Muscle of leg (tissue), 11 donors: ENCODE measurements around the gene KCNIP2. TPM values are rescaled to one million over a fixed set of nuclear protein-coding genes. Genes with fewer than 3 reads are reported as not detected.

Source experiments
- DNase-seq: peaks from one replicate; pipeline ENCODE4 v3.0.0; 2013
- H3K27ac ChIP-seq: one replicate; pipeline ENCODE4 v1.5.1; 2013; ENCODE audit warnings: mild to moderate bottlenecking, low read length, control low read depth
- H3K27me3 ChIP-seq: one replicate; pipeline ENCODE4 v1.6.1; 2013; ENCODE audit warnings: low read length; ENCODE audit not compliant: control insufficient read depth, insufficient read depth
- H3K36me3 ChIP-seq: one replicate; pipeline ENCODE4 v1.6.1; 2013; ENCODE audit warnings: low read length; ENCODE audit not compliant: control insufficient read depth, insufficient read depth
- H3K4me1 ChIP-seq: one replicate; pipeline ENCODE4 v1.6.1; 2013; ENCODE audit warnings: low read length; ENCODE audit not compliant: control insufficient read depth, insufficient read depth
- H3K4me3 ChIP-seq: one replicate; pipeline ENCODE4 v1.5.1; 2013; ENCODE audit warnings: low read length, control low read depth
- H3K9me3 ChIP-seq: replicated peaks from 2 replicates; pipeline ENCODE4 v1.6.1; 2013; ENCODE audit warnings: low read depth, low read length; ENCODE audit not compliant: control insufficient read depth
- WGBS: methylation state at CpG from one replicate; pipeline ENCODE4 v1.1.5; 2013; ENCODE audit warnings: missing lambda C conversion rate; ENCODE audit not compliant: insufficient coverage; 5-methylcytosine and 5-hydroxymethylcytosine counted together
- polyA plus RNA-seq, 8 donors: library from polyadenylated mRNA; unstranded; fragments of 120-200 nt; gene quantifications; one replicate each; pipeline versions ENCODE4 v1.2.1 to v1.2.3, GENCODE V29; 2013; ENCODE audit warnings: inconsistent platforms in 1 of 8, low replicate concordance in 1 of 8; ENCODE audit not compliant: insufficient read length in 8 of 8, insufficient read depth in 1 of 8
- total RNA-seq: library from RNA; stranded (reverse); fragments of 120-200 nt; gene quantifications from one replicate; pipeline ENCODE4 v1.2.4, GENCODE V29; 2013

KCNIP2 gene
- total and polyA plus RNA-seq, 9 donors, result 2.0 to 6.3 (median 3.8) TPM

DNA sequence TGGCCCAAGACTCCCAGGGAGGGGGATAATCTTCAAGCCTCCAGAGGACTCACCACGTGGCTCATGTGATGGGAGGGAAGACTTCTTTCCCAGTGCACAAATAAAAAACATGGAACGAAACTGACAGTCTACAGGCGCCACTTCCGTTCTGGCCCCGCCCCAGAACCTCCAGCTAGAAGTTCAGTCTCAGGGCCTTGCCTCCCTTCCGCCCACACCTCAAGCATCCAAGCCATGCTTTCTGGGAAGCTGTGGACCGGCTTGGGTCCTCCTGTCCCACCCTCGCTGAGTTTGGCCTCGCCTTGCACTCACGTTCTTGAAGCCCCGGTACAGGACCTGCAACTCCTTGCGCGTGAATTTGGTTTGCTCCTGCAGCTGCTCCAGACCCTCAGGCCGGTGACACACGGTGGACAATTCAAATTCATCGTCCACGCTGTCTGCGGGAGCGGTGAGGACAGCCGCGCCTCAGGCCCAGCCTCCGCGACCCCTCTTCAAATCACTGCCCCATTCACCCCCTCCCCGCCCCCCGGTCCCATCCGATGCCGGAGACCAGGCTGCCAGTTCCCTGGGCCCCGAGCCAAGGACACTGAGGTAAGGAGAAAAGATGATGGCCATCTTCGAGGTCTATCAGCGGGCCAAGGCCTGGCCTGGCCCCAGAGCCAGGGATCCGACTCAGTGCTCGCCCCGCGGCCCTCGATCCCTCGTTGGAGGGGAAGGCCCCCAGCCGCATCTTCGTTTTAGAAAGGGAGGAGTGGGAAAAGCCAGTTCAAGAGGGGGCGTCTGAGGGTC, 14.6 kb downstream of the KCNIP2 start:
- Histone ChIP-seq H3K27me3 (no peaks in the 10 kb centered on the region), H3K9me3 (no peaks in the 10 kb centered on the region), H3K4me1 (peaks cover 32% of the 10 kb centered on the region), H3K4me3 (peak overlapping the region; percentile 28), H3K36me3 (peaks cover 16% of the 10 kb centered on the region), H3K27ac (peak overlapping the region; percentile 29)
- WGBS, result 42% methylated on average over 29 of the region's 39 CpGs
- DNase-seq, result no peak

DNA sequence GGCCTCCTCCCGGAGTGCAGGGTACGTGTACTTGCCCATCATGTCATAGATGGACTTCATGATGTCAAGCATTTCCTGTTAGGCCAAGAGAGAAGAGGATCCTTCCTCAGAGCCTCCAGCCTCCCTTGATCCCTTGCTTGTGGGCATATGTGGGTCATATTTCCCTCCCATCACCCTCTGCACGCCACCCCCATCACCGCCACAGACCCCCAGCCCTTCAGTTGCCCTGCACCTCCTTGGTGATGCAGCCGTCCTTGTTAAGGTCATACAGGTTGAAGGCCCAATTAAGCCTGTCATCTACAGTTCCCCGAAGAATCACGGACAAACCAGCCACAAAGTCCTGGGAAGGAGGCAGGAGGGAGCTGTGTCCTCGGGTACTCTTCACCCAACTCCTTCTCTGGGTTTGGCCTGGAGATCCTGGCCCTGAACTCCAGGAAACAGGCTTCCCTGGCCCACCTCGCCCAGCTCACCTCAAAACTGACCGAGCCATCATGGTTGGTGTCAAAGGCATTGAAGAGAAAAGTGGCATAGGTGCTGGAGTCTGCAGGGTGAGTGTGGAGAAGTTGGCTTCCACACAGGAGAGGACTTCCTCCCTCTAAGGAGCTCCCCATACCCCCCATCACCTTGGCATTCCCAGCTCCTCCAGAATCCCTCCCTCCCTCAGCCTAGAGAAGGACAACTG, 15.5 kb downstream of the KCNIP2 start:
- Histone ChIP-seq H3K27me3 (no peaks in the 10 kb centered on the region), H3K9me3 (no peaks in the 10 kb centered on the region), H3K4me3 (no peak overlapping the region), H3K27ac (no peak overlapping the region), H3K4me1 (peaks cover 32% of the 10 kb centered on the region), H3K36me3 (peaks cover 16% of the 10 kb centered on the region)
- DNase-seq, result no peak
- WGBS, result 96% methylated on average over 4 of the region's 10 CpGs

DNA sequence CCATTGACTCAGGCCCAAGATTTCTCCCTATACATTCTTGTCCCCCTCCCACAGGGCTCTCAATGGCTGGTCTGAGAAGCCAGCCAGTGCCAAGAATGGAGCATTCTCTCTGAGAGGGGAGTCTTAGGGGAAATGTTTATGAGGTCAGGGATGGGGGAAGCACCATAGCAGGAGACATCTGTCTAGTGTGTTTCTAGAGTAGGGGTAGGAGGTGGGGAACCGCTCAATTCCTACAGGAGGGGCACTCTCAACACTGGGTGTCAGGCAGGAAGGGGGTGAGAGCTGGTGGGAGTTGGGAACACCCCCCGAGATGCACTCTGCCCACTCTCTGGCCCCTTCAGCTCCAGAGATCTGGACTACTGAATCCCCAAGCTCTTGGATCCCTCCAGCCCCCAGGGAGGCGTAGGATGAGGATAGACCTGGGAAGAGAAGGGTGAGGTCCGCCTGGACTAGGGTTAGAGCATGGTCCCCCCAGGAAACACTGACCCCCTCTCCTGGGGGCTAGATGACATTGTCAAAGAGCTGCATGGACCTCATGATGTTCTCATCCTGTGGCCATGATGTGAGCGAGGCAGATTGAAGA, 16.7 kb downstream of the KCNIP2 start:
- H3K27ac ChIP-seq, result no peak overlapping the region
- H3K27me3 ChIP-seq, result no peaks in the 10 kb centered on the region
- H3K36me3 ChIP-seq, result peaks cover 20% of the 10 kb centered on the region
- no peak for DNase-seq
- H3K4me3 ChIP-seq, result no peak overlapping the region
- 100% methylated on average over 1 of the region's 5 CpGs for WGBS
- peaks cover 26% of the 10 kb centered on the region for H3K4me1 ChIP-seq
- no peaks in the 10 kb centered on the region for H3K9me3 ChIP-seq

- no peak for DNase-seq
Observed at GRCh38 chr10:101824736-101825135, 18.9 kb downstream of the KCNIP2 start.

GRCh38 chr10:101818872-101819633, 24.5 kb downstream of the KCNIP2 start:
- DNase-seq, result no peak
- WGBS, result 3% methylated on average over 4 of the region's 14 CpGs
- H3K27me3 ChIP-seq, result no peaks in the 10 kb centered on the region
- no peaks in the 10 kb centered on the region for H3K9me3 ChIP-seq
- peak overlapping the region; percentile 92 for H3K27ac ChIP-seq
- peaks cover 4% of the 10 kb centered on the region for H3K36me3 ChIP-seq
- peak overlapping the region; percentile 77 for H3K4me3 ChIP-seq
- peaks cover 24% of the 10 kb centered on the region for H3K4me1 ChIP-seq

More at GRCh38 chr10:101824736-101825135, 18.9 kb downstream of the KCNIP2 start:
- H3K27ac ChIP-seq, result no peak overlapping the region
- H3K36me3 ChIP-seq, result peaks cover 20% of the 10 kb centered on the region
- no peaks in the 10 kb centered on the region for H3K9me3 ChIP-seq
- no peak overlapping the region for H3K4me3 ChIP-seq
- WGBS, result no CpG with 5 or more reads among the region's 2 CpGs
- H3K4me1 ChIP-seq, result peaks cover 10% of the 10 kb centered on the region
- H3K27me3 ChIP-seq, result no peaks in the 10 kb centered on the region

DNA sequence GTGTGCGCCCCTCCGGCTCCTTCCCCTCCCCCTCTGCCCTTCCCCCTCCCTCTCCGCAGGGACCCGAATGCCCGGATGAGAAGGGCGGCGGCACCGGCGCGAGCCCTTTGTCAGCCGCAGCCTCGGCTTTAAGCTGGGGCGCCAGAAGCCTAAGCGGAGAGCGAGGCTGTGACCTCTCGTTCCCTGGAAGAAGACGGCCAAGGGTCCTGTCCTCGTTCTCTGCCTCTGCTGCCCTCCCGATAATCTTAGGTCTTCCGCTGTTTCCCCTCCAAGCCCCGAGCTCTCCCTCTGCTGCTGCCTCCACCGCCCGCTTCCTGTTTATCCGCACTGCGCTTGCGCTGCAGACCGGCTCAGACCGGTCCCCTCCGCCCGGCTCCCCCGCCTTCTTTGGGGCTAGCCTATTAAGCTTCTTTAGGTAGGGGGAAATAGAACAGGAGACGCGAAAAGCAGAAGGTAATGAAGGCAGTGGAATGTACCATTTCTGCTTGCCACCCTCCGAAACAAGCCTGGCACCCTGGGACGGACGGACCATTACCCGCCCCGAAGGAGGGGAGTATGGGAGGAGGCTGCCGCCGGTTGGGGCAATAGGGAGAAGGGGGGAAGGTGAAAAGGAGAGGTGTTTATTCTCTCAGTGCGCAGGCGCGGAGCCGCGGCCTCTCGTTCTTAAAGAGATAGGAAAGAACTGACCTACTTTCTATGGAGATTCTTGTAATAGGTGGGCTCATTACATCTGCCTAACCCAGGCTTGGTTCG, 25.3 kb downstream of the KCNIP2 start, which contains the start of gene OGA:
Gene OGA, minus strand, starts transcription at position 326 of the 753 bp plus-strand sequence. CDS start 422 bp downstream, outside the sequence.
- H3K27me3 ChIP-seq, result no peaks in the 10 kb centered on the region
- H3K36me3 ChIP-seq, result peaks cover 4% of the 10 kb centered on the region
- peaks cover 26% of the 10 kb centered on the region for H3K4me1 ChIP-seq
- DNase-seq, result peak; percentile 100
- H3K4me3 ChIP-seq, result peak within 1 kb of the TSS; percentile 77
- peak within 1 kb of the TSS; percentile 92 for H3K27ac ChIP-seq
- WGBS, result under 1% methylated on average over 33 of the region's 47 CpGs
- no peaks in the 10 kb centered on the region for H3K9me3 ChIP-seq

GRCh38 chr10:101817337-101818118, 26.1 kb downstream of the KCNIP2 start:
- under 1% methylated on average over 36 of the region's 44 CpGs for WGBS
- Histone ChIP-seq H3K36me3 (peaks cover 4% of the 10 kb centered on the region), H3K27me3 (no peaks in the 10 kb centered on the region), H3K9me3 (no peaks in the 10 kb centered on the region), H3K27ac (peak overlapping the region; percentile 92), H3K4me3 (peak overlapping the region; percentile 77), H3K4me1 (peaks cover 26% of the 10 kb centered on the region)
- DNase-seq, result peak; percentile 97

DNA sequence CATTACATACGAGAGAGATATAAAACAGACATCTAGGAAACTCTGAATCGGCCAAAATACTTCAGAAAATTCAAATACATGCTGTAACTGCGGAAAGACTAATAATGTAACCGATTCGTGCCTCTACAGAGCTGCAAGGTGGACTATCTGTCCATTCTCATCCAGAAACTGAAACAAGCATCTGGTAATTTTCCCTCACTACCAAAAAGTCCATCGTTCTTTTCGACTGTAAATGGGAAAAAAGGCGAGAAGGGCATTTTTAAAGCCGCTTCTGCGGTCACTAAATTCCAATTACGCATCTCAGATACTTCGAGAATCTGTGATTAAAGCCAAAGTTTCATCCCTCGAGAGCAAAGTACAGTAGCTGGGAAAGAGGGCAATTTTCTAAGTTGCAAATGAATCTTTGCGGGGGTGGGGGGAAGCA, 26.7 kb downstream of the KCNIP2 start:
- H3K36me3 ChIP-seq, result peaks cover 8% of the 10 kb centered on the region
- no CpG with 5 or more reads among the region's 14 CpGs for WGBS
- no peaks in the 10 kb centered on the region for H3K27me3 ChIP-seq
- no peak for DNase-seq
- H3K4me1 ChIP-seq, result peaks cover 26% of the 10 kb centered on the region
- H3K27ac ChIP-seq, result peak overlapping the region; percentile 92
- peak overlapping the region; percentile 77 for H3K4me3 ChIP-seq
- H3K9me3 ChIP-seq, result no peaks in the 10 kb centered on the region

DNA sequence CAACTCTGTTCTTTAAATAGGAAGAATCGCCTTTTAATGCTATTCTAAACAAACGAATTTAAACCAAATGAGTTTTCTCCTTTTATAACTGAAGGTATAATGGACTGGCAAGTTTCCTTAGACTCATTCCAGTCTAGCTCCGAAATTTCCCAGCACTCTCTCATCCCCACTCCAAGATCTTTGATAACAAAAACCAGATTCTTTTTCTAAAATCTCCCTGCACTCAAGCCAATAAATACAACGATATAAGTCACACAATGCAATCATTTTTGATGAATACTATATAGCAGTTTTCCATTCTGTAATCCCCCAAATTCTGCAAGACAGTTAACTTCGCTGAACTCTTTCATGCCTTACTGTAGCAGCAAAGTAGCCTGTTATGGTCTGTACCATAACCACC, 27.2 kb downstream of the KCNIP2 start:
- Histone ChIP-seq H3K27me3 (no peaks in the 10 kb centered on the region), H3K4me3 (peak overlapping the region; percentile 77), H3K9me3 (no peaks in the 10 kb centered on the region), H3K36me3 (peaks cover 10% of the 10 kb centered on the region), H3K27ac (peak overlapping the region; percentile 92), H3K4me1 (peaks cover 26% of the 10 kb centered on the region)
- DNase-seq, result peak; percentile 48
- 0% methylated on average over 1 of the region's 5 CpGs for WGBS
